ENCODE results near the gene DIS3. TPM values are rescaled to one million over a fixed set of nuclear protein-coding genes. Genes with fewer than 3 reads are reported as not detected.

Gene DIS3
- total and polyA plus RNA-seq, 9 of the 15 experiments (the other 6 are each of a cell fraction or from before 2014, with no cell fraction given): 6.0 to 48.9 (median 34.2) TPM

GRCh38 chr13:72781451-72782439, at the start of gene DIS3, which contains the start of gene PIBF1 (continued):
- TF ChIP-seq NFYB (IDR thresholded peaks at IDR 0.05; ENCODE audit: extremely low read depth, insufficient read length): no peak
- no peak for TF ChIP-seq ESRRB (CRISPR knock-in tag; IDR thresholded peaks at IDR 0.05; ENCODE audit: borderline replicate concordance)
- peak; percentile 68; the same call in 1 of the 2 replicates for TF ChIP-seq ETV5 (CRISPR knock-in tag; IDR thresholded peaks at IDR 0.05; ENCODE audit: low read depth)
- no peak for TF ChIP-seq NR0B1 (IDR thresholded peaks at IDR 0.05; ENCODE audit: partially characterized antibody)
- no peak for TF ChIP-seq ZNF449 (CRISPR knock-in tag; IDR thresholded peaks at IDR 0.05)
- TF ChIP-seq NR3C1 (CRISPR knock-in tag; IDR thresholded peaks at IDR 0.05): no peak
- peak; percentile 83 for TF ChIP-seq CXXC5 (CRISPR knock-in tag; IDR thresholded peaks at IDR 0.05)
- TF ChIP-seq ATF2 (CRISPR knock-in tag; IDR thresholded peaks at IDR 0.05): no peak
- TF ChIP-seq C11orf30 (IDR thresholded peaks at IDR 0.05; ENCODE audit: low read depth): peak; percentile 58
- no peak for TF ChIP-seq STAT6 (CRISPR knock-in tag; IDR thresholded peaks at IDR 0.05)
- TF ChIP-seq CTBP1 (IDR thresholded peaks at IDR 0.05; ENCODE audit: borderline replicate concordance): peak; percentile 60; the same call in 1 of the 2 replicates
- no peak for TF ChIP-seq TCF3 (CRISPR knock-in tag; IDR thresholded peaks at IDR 0.05)
- no peak for TF ChIP-seq BRD9 (IDR thresholded peaks at IDR 0.05; ENCODE audit: low read depth, partially characterized antibody)
- no peak for TF ChIP-seq ZSCAN29 (IDR thresholded peaks at IDR 0.05)
- TF ChIP-seq ATF7 (IDR thresholded peaks at IDR 0.05): peak; percentile 56; the same call in 1 of the 2 replicates
- TF ChIP-seq PHB2 (IDR thresholded peaks at IDR 0.05; ENCODE audit: low read depth): no peak
- TF ChIP-seq RAD51 (IDR thresholded peaks at IDR 0.05; ENCODE audit: borderline replicate concordance, low read depth): no peak
- TF ChIP-seq EP400 (IDR thresholded peaks at IDR 0.05): peak; percentile 89
- TF ChIP-seq NCOA6 (IDR thresholded peaks at IDR 0.05): no peak
- no peak for TF ChIP-seq THRB (CRISPR knock-in tag; conservative IDR thresholded peaks at IDR 0.05)
